GM12872 (cell line): ENCODE measurements around the gene MAPK10.

ENCODE experiments used
- CTCF ChIP-seq: IDR thresholded peaks from 3 replicates; pipeline ENCODE4 v1.5.1; 2011; ENCODE audit warnings: low read depth, mild to moderate bottlenecking, low read length, moderate library complexity; ENCODE audit not compliant: insufficient read depth

MAPK10 gene

GRCh38 chr4:86099348-86099747 lies 260.5 kb downstream of the MAPK10 start:
- no peak for TF ChIP-seq CTCF

- no peak for TF ChIP-seq CTCF
These were observed 261.2 kb downstream of the MAPK10 start for GRCh38 chr4:86098691-86099090.

- no peak for TF ChIP-seq CTCF
These were observed 263.5 kb downstream of the MAPK10 start for GRCh38 chr4:86096373-86096772.

- no peak for TF ChIP-seq CTCF
These were observed 267.2 kb downstream of the MAPK10 start for GRCh38 chr4:86092684-86093083.

- no peak for TF ChIP-seq CTCF
These were observed 268.7 kb downstream of the MAPK10 start for GRCh38 chr4:86091201-86091600.

GRCh38 chr4:86089781-86090323 lies 270.0 kb downstream of the MAPK10 start:
- TF ChIP-seq CTCF: no peak

- TF ChIP-seq CTCF: no peak
These were observed 270.8 kb downstream of the MAPK10 start for GRCh38 chr4:86089053-86089452.
